ENCODE data around the gene SIN3B.
"Not testable (repeated sequence)": the region's sequence is repeated elsewhere in the genome, so short reads cannot be mapped to it uniquely, and the experiment has no call there.

SIN3B gene

GRCh38 chr19:16797876-16798275, 31.3 kb upstream of the SIN3B start:
- Histone ChIP-seq H3K9me3 (ENCODE audit: insufficient read depth, low read length) (peaks cover 12% of the 10 kb centered on the region; the same call in 1 of the 2 replicates), H3K4me2 (ENCODE audit: low read depth, low read length, poor library complexity, severe bottlenecking) (no peak overlapping the region), H3K4me3 (ENCODE audit: insufficient read depth, low read length, poor library complexity, severe bottlenecking) (no peak overlapping the region), H3K9me2 (replicated peaks; ENCODE audit: insufficient read depth, low read length) (no peaks in the 10 kb centered on the region), H3K36me3 (ENCODE audit: low read length) (no peaks in the 10 kb centered on the region), H3K79me2 (ENCODE audit: insufficient read depth, low read length) (no peaks in the 10 kb centered on the region), H3K27me3 (ENCODE audit: low read length) (no peaks in the 10 kb centered on the region), H3K9ac (ENCODE audit: low read length) (no peak overlapping the region), H2AFZ (ENCODE audit: low read depth, low read length, severe bottlenecking) (no peak overlapping the region), H3K27ac (ENCODE audit: low read depth, low read length) (no peak overlapping the region), H3F3A (ENCODE audit: insufficient read depth) (no peaks in the 10 kb centered on the region), H4K20me1 (ENCODE audit: low read depth, low read length) (no peaks in the 10 kb centered on the region)
- TF ChIP-seq EZH2phosphoT487 (conservative IDR thresholded peaks at IDR 0.05; ENCODE audit: low read length) (no peak), CTCF (IDR thresholded peaks at IDR 0.05; ENCODE audit: insufficient read depth, low read length, poor library complexity, severe bottlenecking) (no peak)

- not testable (repeated sequence) for H3K4me3 ChIP-seq (ENCODE audit: insufficient read depth, low read length, poor library complexity, severe bottlenecking); H3K27me3 ChIP-seq (ENCODE audit: low read length); H3K4me2 ChIP-seq (ENCODE audit: low read depth, low read length, poor library complexity, severe bottlenecking); H3K79me2 ChIP-seq (ENCODE audit: insufficient read depth, low read length); H3K9ac ChIP-seq (ENCODE audit: low read length); H3F3A ChIP-seq (ENCODE audit: insufficient read depth); H3K36me3 ChIP-seq (ENCODE audit: low read length); H3K27ac ChIP-seq (ENCODE audit: low read depth, low read length); H3K9me2 ChIP-seq (replicated peaks; ENCODE audit: insufficient read depth, low read length); H4K20me1 ChIP-seq (ENCODE audit: low read depth, low read length); H2AFZ ChIP-seq (ENCODE audit: low read depth, low read length, severe bottlenecking)
- peaks cover 16% of the 10 kb centered on the region; the same call in 1 of the 2 replicates for H3K9me3 ChIP-seq (ENCODE audit: insufficient read depth, low read length)
Observed at GRCh38 chr19:16798326-16798725, 30.9 kb upstream of the SIN3B start.

DNA sequence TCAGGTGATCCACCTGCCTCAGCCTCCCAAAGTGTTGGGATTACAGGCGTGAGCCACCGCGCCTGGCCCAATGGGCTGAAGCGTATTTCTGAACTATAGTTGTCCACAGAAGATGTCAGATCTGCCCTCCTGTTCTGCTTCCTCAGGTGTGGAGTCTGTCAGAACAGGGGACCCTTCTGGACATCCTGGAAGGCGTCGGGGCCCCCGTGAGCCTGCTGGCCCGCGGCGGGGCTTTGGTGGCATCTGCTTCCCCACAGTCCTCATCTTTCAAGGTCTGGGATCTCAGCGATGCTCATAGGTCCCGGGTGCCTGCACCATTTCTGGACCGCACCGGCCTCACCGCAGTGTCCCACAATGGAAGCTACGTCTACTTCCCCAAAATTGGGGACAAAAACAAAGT, 29.5 kb upstream of the SIN3B start:
- no peaks in the 10 kb centered on the region for H4K20me1 ChIP-seq (ENCODE audit: low read depth, low read length)
- H3K9me2 ChIP-seq (replicated peaks; ENCODE audit: insufficient read depth, low read length) = no peaks in the 10 kb centered on the region
- H3K36me3 ChIP-seq (ENCODE audit: low read length) = no peaks in the 10 kb centered on the region
- no peak overlapping the region for H3K9ac ChIP-seq (ENCODE audit: low read length)
- no peak overlapping the region for H3K4me2 ChIP-seq (ENCODE audit: low read depth, low read length, poor library complexity, severe bottlenecking)
- H3F3A ChIP-seq (ENCODE audit: insufficient read depth) = no peaks in the 10 kb centered on the region
- H3K27me3 ChIP-seq (ENCODE audit: low read length) = no peaks in the 10 kb centered on the region
- peaks cover 16% of the 10 kb centered on the region; the same call in 1 of the 2 replicates for H3K9me3 ChIP-seq (ENCODE audit: insufficient read depth, low read length)
- H3K79me2 ChIP-seq (ENCODE audit: insufficient read depth, low read length) = no peaks in the 10 kb centered on the region
- H3K4me3 ChIP-seq (ENCODE audit: insufficient read depth, low read length, poor library complexity, severe bottlenecking) = no peak overlapping the region
- no peak overlapping the region for H3K27ac ChIP-seq (ENCODE audit: low read depth, low read length)
- H2AFZ ChIP-seq (ENCODE audit: low read depth, low read length, severe bottlenecking) = no peak overlapping the region
- TF ChIP-seq CTCF (IDR thresholded peaks at IDR 0.05; ENCODE audit: insufficient read depth, low read length, poor library complexity, severe bottlenecking) = no peak
- no peak for TF ChIP-seq EZH2phosphoT487 (conservative IDR thresholded peaks at IDR 0.05; ENCODE audit: low read length)

DNA sequence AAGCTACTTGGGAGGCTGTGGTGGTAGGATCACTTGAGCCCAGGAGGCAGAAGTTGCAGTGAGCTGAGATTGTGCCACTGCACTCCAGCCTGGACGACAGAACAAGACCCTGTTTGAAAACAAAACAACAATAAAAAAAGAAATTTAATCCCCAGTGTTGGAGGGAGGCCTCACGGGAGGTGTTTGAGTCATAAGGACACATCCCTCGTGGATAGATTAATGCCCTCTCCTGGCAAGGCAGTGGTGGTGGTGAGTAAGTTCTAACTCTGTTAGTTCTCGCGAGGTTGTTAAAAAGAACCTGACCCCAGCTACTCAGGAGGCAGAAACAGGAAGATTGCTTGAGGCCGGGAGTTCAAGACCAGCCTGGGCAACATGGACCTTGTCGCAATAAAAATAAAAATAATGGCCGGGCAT, 27.6 kb upstream of the SIN3B start:
- H3K79me2 ChIP-seq (ENCODE audit: insufficient read depth, low read length) = no peaks in the 10 kb centered on the region
- no peaks in the 10 kb centered on the region for H3K27me3 ChIP-seq (ENCODE audit: low read length)
- TF ChIP-seq CTCF (IDR thresholded peaks at IDR 0.05; ENCODE audit: insufficient read depth, low read length, poor library complexity, severe bottlenecking) (no peak), EZH2phosphoT487 (conservative IDR thresholded peaks at IDR 0.05; ENCODE audit: low read length) (no peak)
- H3K4me2 ChIP-seq (ENCODE audit: low read depth, low read length, poor library complexity, severe bottlenecking) = no peak overlapping the region
- H3K9me2 ChIP-seq (replicated peaks; ENCODE audit: insufficient read depth, low read length) = no peaks in the 10 kb centered on the region
- no peak overlapping the region for H2AFZ ChIP-seq (ENCODE audit: low read depth, low read length, severe bottlenecking)
- no peaks in the 10 kb centered on the region for H4K20me1 ChIP-seq (ENCODE audit: low read depth, low read length)
- no peaks in the 10 kb centered on the region for H3K36me3 ChIP-seq (ENCODE audit: low read length)
- H3K4me3 ChIP-seq (ENCODE audit: insufficient read depth, low read length, poor library complexity, severe bottlenecking) = no peak overlapping the region
- H3K9me3 ChIP-seq (ENCODE audit: insufficient read depth, low read length) = peaks cover 4% of the 10 kb centered on the region; the same call in 1 of the 2 replicates
- no peak overlapping the region for H3K9ac ChIP-seq (ENCODE audit: low read length)
- H3K27ac ChIP-seq (ENCODE audit: low read depth, low read length) = no peak overlapping the region
- H3F3A ChIP-seq (ENCODE audit: insufficient read depth) = no peaks in the 10 kb centered on the region

Data from SU-DHL-6 (cell line).